GM21529 (cell line): ENCODE data around the gene BTBD3.

Experiments
- ATAC-seq: cut with Tn5 transposase; IDR thresholded peaks from one replicate; pipeline ENCODE4 v1.9.1; 2021; ENCODE audit not compliant: unreplicated experiment

Gene BTBD3

DNA sequence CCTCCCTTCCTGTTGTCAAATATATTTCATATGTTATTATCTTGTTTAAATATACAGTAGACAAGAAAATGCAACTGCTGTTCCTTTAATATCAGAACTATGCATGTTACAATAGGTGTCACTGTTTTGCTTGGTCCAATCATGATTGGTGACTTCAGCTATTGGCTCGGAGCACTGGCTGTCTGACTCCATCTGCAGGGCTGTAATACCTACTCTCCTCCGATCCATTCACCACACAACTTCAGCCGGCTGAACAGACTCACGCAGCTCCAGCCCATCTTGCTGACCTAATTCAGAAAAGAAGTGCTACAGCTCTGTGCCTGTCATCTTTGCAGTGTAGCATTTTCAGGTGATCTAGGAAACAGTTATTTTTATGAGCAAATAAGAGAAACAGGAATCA is at the start of gene BTBD3:
TSS of gene BTBD3 (plus strand) at position 231 of the 400 bp plus-strand sequence. CDS start 383 bp downstream, outside the sequence.
- ATAC-seq = no peak

DNA sequence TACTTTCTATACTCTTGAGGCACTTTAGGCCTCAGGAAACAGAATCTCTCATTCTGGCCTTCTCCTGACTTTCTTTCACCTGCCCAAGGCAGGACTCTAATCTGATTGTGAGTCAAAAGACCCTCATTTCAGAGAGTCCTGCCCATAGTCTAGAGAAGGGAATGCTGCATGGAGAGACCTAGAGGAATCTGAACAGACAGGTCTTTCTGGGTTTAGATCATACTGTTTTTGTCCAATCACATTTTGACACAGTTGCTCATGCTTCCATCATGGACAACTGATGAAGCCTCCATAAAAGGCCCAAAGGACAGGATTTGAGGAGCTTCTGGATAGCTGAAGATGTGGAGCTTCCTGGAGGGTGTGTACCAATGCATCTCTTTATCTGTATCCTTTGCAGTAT is 48.1 kb upstream of the BTBD3 start:
- ATAC-seq = no peak

DNA sequence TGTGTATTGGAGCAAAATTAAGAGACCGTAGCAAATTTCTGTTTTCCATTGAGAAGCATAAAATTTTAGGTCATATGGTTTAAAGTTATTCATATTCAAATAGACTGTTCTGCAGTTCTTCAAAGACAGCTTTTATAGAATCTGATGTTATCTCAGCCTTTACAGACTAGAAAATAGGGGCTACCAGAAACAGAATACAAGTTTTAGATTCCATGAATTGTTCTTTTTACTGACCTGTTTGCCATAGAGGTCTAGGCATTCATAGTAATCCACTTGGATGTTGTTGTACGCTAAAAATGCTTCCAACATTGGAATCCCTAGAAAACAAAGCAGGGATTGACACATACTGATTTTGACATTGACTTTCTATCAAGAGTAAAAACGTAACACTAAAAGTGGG is 47.3 kb upstream of the BTBD3 start:
- no peak for ATAC-seq

DNA sequence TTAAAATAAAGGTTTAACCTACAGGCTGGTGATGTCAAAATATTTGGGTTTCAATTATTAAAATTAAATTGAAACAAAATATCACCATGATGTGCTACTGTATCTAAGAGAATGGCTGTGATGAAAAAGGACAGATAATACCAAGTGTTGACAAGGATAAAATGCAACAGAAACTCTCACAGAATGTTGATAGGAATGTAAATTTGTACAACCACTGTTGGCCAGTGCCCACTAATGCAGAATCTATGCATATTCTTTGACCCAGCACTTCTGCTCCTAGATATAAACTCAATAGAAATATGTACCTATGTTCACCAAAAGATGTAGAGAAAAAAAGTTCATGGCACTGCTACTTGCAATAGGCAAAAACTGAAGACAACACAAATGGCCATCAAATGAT is 41.1 kb upstream of the BTBD3 start:
- ATAC-seq = no peak

DNA sequence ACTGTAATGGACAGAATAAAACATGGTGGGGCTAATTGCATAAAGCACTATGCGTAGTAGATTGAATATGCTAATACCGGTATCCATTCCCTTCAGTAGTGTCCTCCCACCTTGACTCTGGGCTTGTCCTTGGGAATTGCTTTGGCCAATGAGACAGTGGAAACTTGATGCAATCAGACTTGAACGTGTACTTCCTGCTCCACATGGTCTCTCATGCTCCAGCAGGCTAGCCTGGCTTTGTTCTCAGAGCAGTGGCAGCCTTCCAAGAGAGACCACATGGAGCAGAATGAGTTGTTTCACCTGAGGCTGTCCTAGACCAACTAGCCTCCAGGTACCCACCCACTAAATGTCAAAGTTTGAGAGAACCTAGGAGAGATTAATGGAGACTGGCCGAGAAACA is 37.0 kb upstream of the BTBD3 start:
- ATAC-seq = no peak

DNA sequence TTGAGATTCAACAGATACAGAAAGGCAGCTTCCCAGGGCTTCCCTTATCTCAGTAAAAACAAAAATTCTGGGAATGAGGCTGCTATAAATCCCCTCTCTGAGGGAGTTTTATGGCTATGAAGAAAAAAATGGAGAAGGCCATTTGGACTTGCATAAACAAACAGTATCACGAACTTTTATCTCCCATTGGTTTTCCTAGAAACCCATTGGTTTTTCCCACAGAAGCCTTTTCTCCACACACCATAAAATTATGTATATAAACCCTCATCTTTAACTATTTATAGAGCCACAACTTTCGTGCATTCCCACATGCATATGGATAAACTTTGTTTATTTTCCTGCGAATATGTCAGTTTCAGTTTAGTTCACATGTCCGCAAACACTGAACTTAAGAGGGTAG is 36.2 kb upstream of the BTBD3 start:
- ATAC-seq = no peak

DNA sequence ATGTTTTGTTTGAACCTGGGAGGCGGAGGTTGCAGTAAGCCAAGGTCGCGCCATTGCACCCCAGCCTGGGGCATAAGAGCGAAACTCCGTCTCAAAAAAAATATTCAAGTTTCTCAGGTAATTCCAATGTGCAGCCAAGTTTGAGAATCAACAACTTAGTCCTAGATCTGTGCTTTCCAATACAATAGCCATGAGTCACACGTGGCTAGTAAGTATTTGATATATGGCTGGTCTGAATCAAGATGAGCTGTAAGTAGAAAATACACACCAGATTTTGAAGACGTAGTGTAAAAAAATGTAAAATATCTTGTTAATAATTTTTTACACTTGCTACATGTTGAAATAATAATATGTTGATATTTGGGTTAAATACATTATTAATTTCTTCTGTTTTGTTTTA is 35.0 kb upstream of the BTBD3 start:
- ATAC-seq = no peak

DNA sequence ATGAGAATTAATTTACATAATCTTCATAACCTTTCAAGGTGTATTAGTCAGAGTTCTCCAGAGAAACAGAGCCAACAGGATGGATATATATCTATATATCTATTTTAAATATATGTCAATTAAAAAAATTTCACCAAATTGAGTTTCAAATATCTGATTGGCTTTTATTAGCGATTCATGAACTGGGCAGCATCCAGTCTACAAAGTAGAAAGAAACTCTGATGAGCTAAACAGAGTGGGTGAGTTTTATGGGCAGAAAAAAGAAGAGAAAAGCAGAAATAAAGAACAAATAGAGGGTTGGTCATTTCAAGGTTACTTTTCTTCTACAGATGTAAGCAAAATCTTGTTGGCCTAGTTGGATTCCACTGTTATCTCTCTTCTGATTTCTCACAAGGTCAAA is 29.0 kb upstream of the BTBD3 start:
- no peak for ATAC-seq

DNA sequence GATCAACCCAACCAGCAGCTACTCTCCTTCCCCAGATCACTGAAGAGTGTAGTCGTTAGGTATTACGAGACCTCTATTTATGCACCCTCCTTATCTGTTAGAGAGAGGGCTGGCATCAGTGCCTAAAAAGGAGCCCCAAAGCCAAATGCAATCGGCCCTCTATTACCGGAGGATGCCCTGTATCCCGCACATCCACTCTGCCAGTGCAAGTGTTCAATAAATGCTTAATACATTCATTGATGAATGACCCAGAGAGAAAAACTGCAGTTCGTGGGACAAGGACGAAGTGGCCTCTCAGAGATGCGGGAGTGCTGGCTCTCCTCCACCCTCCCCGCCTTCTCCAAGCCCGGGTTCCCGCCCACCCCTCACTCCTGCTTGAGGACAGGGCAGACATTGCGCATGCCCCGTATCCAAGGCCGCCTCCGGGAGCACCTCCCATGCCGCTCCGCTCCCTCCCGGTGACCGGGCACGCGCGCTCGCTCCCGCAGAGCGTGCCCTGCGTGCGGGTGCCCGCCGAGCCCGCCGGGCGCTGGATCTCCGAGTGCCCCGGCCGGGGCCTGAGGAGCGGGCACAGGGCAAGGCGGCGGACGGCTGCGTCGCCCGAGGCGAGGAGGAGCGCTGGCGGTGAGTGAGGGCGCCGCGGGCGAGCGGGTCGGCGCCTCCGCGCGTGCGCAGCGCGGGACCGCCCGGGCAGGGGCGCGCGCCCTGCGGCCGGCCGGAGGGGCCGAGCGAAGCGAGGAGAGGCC is 27.2 kb upstream of the BTBD3 start:
- ATAC-seq = no peak

DNA sequence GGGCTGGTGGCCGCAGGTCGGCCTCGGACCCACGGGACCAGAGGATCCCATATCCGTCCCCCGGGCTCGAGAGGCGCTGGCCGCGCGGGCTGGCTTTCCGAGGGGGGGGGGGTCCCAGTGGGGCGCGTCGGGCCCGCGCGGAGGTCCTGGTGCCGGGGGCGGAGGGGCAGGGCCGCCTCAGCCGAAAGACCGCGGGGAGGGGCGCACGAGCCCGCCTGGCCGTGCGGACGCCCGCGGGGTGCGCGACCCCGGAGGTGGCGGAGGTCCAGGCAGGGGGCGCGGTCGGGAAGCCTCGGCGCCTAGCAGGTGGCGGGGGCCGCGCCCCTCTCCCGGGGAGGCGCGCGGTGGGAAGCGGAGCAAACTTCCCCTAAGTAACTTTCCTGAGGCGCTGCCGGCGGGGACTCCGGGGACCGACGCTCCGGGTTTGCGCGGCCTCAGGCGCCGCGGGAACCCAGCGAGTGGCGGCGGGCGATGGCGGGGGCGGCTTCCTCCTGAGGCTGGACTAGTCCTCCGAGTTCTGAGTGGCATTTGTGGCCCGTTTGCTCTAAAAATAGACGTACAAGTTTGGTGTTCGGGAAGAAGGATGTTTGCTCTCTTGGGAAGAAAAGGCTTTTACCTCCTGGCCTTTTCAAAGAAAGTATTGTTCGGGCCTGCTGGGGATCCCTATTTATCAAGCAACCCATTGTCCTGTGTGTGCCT is 26.5 kb upstream of the BTBD3 start:
- ATAC-seq = no peak

DNA sequence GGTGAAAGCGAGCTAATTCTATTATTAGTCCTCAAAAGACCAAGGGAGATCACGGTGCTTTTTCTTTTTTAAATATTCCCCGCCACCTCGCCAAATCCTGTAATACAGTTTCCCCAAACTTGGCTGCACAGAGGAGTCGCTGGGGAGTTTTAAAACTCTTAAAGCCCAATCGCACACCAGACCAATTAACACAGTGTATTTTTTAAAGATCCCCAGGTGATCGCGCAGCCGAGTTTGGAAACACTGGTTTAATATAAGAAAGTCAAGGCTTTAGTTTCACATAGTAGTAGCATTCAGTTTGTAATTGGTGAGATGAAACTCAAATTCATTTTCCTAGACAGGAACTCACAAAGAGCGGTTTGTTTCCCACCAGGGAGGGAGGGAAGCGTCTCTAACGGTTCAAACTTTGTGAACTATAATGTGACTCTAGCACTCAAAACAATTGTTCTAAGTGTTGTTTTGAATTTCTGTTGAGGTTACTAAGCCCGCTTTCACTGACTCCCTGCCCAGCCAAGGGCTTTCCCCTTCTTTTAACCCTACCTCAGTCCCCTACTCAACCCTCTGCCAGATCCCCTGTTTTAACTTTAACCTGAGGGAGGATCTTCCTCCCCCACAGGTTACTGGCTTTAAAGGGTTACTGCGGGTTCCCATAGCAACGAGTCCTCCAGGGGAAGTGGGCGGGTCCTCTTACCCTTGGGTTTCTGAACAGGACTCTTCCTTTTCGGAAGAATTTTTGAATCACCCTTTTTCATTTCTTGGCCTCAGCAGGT is 25.7 kb upstream of the BTBD3 start:
- no peak for ATAC-seq

DNA sequence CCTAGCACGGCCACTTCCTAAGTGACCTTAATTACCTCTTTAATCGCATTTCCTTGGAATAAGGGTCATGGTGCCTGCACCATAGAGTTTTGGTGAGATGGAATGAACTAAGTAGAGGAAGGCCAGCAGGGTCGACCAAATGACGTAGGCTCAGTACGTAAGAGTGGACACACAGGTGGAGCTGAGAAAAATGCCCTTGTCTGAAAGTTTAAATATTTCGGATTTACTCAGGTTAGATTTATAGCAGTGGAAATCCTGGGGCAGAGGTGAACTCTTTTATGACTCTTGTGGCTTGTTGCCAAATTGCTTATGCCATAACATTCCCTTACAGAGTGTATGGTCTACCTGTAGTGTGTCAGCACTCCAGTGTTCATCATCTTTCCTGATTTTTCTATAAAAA is 23.6 kb upstream of the BTBD3 start:
- no peak for ATAC-seq

DNA sequence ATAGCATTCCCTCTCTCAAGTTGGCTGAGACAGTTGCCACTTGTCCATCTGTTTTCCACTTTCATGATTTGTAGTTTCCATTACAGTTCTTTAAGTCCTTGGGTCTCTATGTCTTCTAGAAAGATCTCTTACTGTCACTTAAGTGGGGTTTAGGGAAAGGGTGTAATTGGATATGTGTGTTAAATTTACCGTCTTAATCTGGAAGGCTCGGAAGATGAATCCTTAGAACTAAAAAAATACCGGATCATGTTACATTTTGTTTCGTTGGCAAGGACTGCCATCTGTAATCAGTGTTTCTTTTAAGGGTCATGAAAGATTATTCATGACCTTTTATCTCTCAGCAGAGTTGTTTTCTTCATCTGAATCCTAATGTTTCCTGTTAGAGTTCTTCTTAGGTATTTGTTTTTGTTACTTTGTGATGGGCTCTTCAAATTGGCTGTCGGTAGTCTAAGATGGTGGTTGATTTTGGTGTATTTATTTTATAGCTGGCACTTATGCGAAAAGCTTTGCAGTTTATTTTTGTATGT is 21.8 kb upstream of the BTBD3 start:
- ATAC-seq = no peak

DNA sequence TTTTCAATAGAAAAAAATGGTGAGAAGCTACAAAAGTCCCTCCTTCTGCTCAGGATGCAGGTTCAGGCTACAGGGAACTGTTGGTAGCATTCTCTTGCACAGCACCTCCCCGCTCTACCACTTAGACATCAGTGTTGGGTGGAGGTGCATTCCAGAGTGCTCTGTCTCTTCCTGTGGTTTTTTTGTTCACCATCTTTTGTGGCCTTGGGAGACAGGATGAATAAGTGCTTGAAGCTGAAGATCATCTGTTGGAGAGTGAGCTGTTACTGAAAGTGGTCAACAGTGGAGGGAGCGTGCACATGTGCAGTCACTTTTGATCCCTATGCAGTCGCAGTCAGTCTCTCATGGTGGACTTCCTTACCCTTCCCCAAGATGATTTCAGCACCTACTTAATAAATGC is 16.6 kb upstream of the BTBD3 start:
- ATAC-seq = no peak

DNA sequence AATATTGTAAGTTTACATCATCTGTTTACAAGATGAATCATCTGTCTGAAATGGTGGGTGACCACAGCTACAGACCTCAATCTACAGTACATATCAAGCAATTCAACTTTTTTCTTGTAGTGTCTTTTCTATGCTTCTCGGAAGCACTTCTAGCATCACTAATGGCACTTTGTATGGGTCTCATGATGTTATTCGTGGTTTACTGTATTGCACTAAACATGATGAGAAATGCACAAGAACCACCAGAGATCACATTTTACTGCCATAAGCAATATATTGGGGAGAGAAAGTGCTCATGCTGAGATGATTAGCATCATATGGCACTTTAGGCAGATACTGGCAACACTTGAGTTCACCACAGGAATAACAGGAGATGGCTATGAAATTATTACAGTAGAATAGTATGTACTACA is 15.4 kb upstream of the BTBD3 start:
- no peak for ATAC-seq

DNA sequence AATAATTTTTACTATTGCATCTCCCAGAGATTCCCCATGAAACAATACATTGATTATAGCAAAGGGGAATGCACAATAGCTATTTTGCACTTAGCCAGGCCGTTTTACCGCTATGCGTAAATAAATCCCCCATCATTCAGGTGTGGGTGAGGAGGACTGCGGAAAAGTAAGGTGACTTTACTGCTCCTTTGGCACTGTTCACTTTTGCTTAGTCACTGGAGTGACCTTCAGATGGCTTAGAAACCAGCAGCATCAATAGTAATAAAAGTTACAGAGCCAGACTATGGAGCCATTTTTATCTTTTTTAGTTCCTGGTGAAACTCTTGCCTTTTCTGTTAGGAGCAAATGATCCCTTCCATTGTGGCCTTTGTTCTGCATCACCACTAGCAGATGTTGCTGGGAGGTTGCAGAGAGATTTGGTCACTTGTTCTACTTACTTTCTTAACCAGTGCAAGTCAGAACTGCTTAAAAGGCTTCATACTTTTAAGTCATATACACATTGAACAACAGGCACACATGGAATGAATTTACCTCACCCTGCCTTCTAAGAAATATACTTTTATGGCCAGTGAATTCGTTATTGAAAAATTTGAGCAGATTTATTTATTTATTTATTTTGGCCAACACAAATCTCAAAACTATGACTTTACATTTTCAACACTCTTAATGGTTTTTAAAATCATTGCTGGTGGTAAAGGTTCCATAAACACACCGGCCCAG is 12.1 kb upstream of the BTBD3 start:
- ATAC-seq = no peak

DNA sequence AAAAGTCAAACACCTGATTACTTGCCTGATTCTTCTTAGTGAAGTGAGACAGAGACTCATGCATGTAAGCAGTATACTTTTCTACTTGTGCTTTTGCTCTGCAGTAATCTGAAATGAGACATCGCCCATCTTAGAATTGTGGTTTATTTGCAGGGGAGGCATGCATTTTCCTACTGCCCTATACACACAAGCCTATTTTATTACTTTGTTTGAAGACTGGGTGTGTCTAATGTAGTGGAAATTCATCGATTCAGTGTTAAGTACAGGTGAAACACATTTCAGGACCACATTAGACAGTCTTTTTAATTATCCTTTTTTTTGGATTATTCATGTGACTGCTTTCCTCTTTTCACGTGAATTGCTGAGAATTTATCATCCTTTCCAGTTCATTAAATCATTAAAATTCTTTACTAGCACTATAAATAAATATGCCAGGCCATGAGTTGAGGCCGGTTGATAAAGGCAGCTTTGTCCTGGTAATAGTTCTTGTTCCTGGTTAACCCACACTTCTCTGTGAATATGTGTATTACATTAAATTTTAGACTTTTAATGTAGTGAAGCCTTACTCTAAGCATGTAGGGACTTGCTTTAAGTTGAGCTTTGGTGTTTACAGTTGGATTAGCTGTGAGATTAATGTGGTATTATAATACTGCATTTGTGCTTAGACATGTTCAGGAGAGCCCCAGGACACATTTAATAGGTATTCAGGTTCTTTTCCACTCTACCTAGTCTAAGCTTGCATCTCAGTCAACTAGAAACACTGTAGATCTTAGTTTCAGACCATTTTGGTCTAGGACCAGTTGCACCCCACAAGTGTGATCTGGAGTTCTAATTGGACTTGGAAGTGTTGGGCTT is 10.8 kb upstream of the BTBD3 start:
- no peak for ATAC-seq

DNA sequence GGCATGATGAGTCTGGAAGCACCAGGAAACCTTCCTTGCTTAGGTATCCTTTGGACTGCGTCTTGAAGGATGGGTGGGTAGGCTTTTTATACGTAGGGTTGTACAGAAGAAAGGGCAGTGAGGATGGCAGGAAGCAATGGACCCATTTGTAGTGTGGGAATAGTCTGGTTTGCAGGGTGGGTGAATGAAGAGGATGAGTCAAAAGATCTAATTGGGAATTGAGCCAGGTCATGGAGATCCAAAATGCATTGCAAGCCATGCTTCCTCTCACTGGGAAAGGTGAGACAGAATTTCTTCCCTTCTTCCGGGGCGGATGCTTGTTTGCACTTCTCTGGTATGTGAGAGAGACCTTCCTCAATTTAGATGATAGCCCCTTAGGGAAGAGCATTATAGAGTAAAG is 10.1 kb upstream of the BTBD3 start:
- no peak for ATAC-seq

DNA sequence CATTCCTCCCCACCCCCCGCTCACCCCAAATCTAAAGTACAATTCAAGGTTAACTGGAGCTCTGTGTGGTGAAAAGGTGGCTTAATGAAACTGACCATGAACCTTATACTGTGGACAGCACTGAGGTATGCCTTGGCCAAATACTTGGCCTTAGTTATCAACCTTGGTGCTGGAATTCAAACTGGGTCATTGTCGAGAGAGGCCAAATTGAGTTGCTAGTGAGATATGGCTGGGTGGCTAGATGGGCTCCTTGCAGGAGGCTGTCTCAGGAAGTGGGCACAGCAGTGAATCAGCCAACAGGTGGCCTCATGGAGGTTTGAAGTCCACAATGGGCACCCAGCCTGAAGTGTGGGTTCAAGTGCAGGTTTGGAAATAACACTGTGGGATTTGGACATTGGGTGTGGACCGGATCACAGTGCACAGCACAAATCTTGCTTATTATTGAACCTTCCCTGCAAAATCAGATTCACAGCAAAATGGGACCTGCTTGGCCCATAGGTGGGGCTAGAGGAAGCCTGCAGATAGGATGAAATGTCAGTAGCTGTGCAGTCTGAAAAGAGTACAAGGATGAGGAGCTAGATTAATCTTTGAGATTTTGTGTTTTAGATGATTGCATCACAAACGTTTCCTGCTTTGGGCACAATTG is 5.6 kb upstream of the BTBD3 start:
- no peak for ATAC-seq
